ENCODE results near the gene FOXF2. TPM values are rescaled to one million over a fixed set of nuclear protein-coding genes. Genes with fewer than 3 reads are reported as not detected.

Gene FOXF2
- total and polyA plus RNA-seq, 10 of the 15 experiments (the other 5 are each of a cell fraction or from before 2014, with no cell fraction given), result not detected

GRCh38 chr6:1436334-1437306 is 47.2 kb downstream of the FOXF2 start:
- no peak overlapping the region for H3K27ac ChIP-seq (ENCODE audit: control insufficient read depth, insufficient read depth)
- 13% methylated on average over 18 of the region's 18 CpGs for WGBS (ENCODE audit: insufficient coverage, insufficient replicate concordance, low lambda C conversion rate, missing lambda C conversion rate)
- peaks cover 0 to 3% of the 10 kb centered on the region in 2 experiments; a peak in 3 of 4 replicates for H3K27me3 ChIP-seq (replicated peaks in 1 of 2; ENCODE audit: control insufficient read depth in 2 of 2, insufficient read depth in 2 of 2, low read length in 1 of 2)
- ATAC-seq (peak; percentile 92), DNase-seq (ENCODE audit: low read depth, low spot score) (peak; percentile 30), FAIRE-seq (peak; percentile 92)
- H3K4me1 ChIP-seq (ENCODE audit: control insufficient read depth, insufficient read depth, low read length), result no peaks in the 10 kb centered on the region
- no peaks in the 10 kb centered on the region for H3K79me2 ChIP-seq (ENCODE audit: control insufficient read depth, insufficient read depth, low read length)
- H2AFZ ChIP-seq (ENCODE audit: control insufficient read depth, low read depth, low read length), result no peak overlapping the region
- H3K4me2 ChIP-seq (ENCODE audit: control insufficient read depth, insufficient read depth), result no peak overlapping the region
- RAD21 ChIA-PET (ENCODE audit: unreplicated experiment), result interaction anchor here (0.7 to 2.0 kb wide), 22 partner anchors 10 to 1248 kb away, joined by 3 to 7 read pairs (median 4); no protein-coding TSS in a partner anchor
- SMC1A ChIA-PET (ENCODE audit: uncharacterized antibody, unreplicated experiment), result interaction anchor here (0.5 to 2.7 kb wide), 21 partner anchors 13 to 1253 kb away, joined by 3 to 14 read pairs (median 3); no protein-coding TSS in a partner anchor
- no peak overlapping the region for H3K4me3 ChIP-seq
- POLR2A ChIA-PET, result interaction anchor here (0.5 to 1.3 kb wide), 2 partner anchors 24 to 127 kb away, joined by 3 read pairs; no protein-coding TSS in a partner anchor
- in situ Hi-C loops (cut with MboI), result no loop called here
- intact Hi-C loops (cut with micrococcal nuclease; ENCODE audit: unreplicated experiment), result loop anchor here (1.0 to 10.0 kb wide), 4 partner anchors 116 to 842 kb away; no protein-coding TSS in a partner anchor
- H3K9me3 ChIP-seq (replicated peaks; ENCODE audit: control insufficient read depth, insufficient read depth, low read length), result peaks cover 2% of the 10 kb centered on the region; the same call in 1 of the 3 replicates
- H4K20me1 ChIP-seq (ENCODE audit: control insufficient read depth, insufficient read depth), result no peaks in the 10 kb centered on the region
- no TSS peak for BruUV-seq (replicated peaks)
- no peak overlapping the region for H3K9ac ChIP-seq (ENCODE audit: control insufficient read depth, insufficient read depth, low read length)
- H3K36me3 ChIP-seq (ENCODE audit: control insufficient read depth in 2 of 2, insufficient read depth in 2 of 2, low read length in 1 of 2), result no peaks in the 10 kb centered on the region
- CTCF ChIA-PET, result interaction anchor here (0.7 to 3.9 kb wide), 34 partner anchors 10 to 1282 kb away, joined by 3 to 41 read pairs (median 4); no protein-coding TSS in a partner anchor
- peak; percentile 23; the same call in 1 of the 2 replicates for TF ChIP-seq FOXM1 (IDR thresholded peaks at IDR 0.05; ENCODE audit: low read depth, low read length)
- TF ChIP-seq TCF12 (IDR thresholded peaks at IDR 0.05; ENCODE audit: low read depth, low read length), result no peak
- TF ChIP-seq IKZF1 (conservative IDR thresholded peaks at IDR 0.05), result no peak
- TF ChIP-seq IRF4 (IDR thresholded peaks at IDR 0.05; ENCODE audit: low read depth, low read length), result 0 out of 2 replicates have a peak, but pooled peaks have one; percentile 17
- no peak for TF ChIP-seq ZBTB4 (CRISPR knock-in tag; IDR thresholded peaks at IDR 0.05)
- no peak for TF ChIP-seq CUX1 (IDR thresholded peaks at IDR 0.05; ENCODE audit: insufficient replicate concordance, low read depth, low read length)
- no peak for TF ChIP-seq WRNIP1 (IDR thresholded peaks at IDR 0.05; ENCODE audit: borderline replicate concordance, low read depth, low read length)
- TF ChIP-seq CTCF (IDR thresholded peaks at IDR 0.05 in 2 of 3, conservative IDR thresholded peaks at IDR 0.05 in 1 of 3; ENCODE audit: control insufficient read depth in 2 of 3, extremely low read depth in 1 of 3, insufficient read depth in 1 of 3, low read depth in 3 of 3, low read length in 3 of 3), result peak; percentile 57 to 82 (median 68); a peak in 5 of 6 replicates
- TF ChIP-seq RAD21 (IDR thresholded peaks at IDR 0.05; ENCODE audit: insufficient read depth, low read depth, low read length), result peak; percentile 78
